ENCODE results near the gene PITX2. TPM values are rescaled to one million over a fixed set of nuclear protein-coding genes. Genes with fewer than 3 reads are reported as not detected.

Gene PITX2
- total RNA-seq, 4 donors from 2014 or later, result 0.49 TPM; not detected in 3

DNA sequence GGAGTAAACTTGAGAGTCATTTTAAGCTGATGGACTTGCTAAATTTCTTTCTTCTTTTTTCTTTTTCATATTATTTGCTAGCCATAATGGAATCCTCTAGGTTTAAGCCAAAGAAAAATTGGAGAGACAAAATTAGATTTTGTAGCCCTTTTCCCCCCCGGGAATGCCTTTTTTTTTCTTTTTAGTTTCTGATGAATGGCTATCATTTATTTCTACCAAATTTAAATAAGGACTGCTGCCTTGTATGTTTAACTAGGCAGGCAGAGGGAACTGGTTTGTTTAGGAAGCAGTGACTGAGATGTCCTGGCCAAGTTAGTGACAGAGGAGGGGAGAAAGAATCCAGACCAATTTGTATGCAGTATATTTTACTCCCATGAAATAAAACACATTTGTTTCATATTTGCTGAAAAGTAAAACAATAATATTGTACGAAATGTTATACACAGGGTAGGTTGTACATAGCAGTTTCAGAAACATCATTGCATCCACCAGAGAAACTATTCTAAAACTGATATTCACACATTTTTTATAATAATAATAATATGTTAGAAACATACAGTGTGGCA, 5.7 kb downstream of the PITX2 start:
- TF ChIP-seq, protein P1, sequence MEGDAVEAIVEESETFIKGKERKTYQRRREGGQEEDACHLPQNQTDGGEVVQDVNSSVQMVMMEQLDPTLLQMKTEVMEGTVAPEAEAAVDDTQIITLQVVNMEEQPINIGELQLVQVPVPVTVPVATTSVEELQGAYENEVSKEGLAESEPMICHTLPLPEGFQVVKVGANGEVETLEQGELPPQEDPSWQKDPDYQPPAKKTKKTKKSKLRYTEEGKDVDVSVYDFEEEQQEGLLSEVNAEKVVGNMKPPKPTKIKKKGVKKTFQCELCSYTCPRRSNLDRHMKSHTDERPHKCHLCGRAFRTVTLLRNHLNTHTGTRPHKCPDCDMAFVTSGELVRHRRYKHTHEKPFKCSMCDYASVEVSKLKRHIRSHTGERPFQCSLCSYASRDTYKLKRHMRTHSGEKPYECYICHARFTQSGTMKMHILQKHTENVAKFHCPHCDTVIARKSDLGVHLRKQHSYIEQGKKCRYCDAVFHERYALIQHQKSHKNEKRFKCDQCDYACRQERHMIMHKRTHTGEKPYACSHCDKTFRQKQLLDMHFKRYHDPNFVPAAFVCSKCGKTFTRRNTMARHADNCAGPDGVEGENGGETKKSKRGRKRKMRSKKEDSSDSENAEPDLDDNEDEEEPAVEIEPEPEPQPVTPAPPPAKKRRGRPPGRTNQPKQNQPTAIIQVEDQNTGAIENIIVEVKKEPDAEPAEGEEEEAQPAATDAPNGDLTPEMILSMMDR (IDR thresholded peaks at IDR 0.05; ENCODE audit: low read depth), result no peak

DNA sequence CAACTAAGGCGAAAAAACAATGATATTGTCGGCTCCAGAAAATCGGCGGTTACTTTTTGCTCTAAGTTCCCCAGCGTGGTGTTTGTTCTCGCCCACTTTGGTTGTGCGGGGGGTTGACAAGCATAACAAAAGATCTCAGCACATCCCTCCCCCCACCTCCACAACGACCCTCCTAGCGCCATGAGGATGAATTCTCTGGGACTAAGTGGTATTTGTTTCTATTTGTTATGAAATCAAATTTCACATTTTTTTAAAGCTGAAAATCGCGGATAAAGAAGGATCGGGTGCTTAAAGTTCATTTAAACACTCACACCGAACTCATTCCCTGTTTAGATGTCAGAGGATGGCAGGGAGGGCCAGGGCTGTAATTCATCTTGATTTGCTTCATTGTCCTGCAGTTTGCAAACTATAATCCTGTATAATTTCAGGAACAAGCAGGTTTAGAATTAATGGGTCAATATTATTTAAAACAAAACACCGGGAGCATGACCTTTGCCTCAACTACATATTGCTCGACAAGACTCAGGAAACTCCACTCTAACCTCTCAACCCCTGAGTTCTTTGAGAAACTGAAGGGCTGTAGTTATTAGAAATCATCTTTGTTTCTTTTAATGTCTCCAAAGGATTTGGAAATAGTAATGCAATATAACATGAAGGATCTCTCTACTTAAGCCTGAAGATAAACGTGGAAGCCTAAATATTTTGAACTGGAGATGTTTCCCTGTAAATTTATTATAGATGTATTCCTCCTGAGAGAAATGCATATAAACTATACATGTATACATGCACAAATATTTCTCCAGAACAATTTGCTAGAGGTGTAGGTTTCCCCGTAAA, 6.4 kb downstream of the PITX2 start:
- TF ChIP-seq, protein P1 (IDR thresholded peaks at IDR 0.05; ENCODE audit: low read depth), result no peak

DNA sequence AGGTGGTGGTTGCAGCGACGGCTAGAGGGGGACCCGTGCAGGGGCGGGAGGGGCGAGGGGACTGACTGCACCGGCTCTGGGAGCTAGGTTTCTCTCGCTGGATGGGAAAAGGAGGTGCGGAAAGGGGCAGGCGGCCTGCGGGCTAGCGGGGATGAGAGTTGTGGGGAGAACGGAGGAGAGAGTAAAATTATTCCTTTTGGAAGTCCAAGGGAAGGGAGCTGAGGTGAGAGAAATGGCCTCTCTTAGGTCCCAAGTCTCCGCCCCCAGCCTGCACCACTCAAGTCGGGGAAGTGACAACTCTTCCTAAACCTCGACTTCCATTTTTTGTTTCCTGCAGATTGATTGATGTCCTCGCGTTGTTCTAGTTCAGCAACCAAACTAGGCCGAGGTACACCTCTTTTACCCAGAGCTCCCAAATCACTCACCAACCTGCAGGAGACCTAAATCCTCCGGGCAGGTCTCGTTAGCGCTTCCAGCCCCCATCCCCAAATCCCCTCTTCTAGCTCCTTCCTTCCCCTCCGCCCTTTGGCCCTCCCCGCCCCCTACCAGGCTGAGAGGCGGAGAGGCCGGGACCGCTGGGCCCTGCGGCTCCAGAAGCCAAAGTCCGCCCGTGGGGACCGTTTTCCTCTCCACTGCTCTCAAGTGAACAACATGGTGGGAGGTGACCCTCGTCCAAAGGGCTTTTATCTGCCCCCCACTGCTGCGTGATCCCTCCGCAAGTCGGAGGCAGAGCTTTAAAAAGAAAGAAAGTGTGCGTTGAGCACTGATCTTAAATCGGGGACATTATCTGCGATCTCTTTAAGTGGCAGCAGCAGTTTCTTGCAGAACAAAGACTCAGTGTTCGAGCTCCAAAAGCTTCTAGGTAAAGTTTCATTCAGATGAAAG, 7.3 kb downstream of the PITX2 start:
- TF ChIP-seq, protein P1 (IDR thresholded peaks at IDR 0.05; ENCODE audit: low read depth), result no peak

DNA sequence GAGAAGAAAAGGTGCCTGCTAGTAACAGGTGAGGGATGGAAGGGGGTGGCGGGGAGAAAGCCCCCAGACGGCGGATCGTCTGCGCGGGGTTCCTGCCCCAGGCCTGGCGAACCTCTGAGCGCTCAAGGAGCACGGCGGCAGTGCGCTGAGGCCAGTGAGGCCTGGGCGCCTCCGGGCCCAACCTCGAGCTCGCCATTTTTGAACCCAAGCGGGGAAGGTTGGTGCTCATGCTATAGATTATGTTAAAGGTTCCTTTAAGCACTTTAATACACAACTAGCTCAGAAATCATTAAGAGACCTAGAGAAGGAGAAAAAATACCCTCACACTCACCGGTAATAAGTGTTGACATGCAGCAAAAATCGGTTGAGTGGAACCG, 7.9 kb downstream of the PITX2 start:
- TF ChIP-seq, protein P1 (IDR thresholded peaks at IDR 0.05; ENCODE audit: low read depth), result no peak

DNA sequence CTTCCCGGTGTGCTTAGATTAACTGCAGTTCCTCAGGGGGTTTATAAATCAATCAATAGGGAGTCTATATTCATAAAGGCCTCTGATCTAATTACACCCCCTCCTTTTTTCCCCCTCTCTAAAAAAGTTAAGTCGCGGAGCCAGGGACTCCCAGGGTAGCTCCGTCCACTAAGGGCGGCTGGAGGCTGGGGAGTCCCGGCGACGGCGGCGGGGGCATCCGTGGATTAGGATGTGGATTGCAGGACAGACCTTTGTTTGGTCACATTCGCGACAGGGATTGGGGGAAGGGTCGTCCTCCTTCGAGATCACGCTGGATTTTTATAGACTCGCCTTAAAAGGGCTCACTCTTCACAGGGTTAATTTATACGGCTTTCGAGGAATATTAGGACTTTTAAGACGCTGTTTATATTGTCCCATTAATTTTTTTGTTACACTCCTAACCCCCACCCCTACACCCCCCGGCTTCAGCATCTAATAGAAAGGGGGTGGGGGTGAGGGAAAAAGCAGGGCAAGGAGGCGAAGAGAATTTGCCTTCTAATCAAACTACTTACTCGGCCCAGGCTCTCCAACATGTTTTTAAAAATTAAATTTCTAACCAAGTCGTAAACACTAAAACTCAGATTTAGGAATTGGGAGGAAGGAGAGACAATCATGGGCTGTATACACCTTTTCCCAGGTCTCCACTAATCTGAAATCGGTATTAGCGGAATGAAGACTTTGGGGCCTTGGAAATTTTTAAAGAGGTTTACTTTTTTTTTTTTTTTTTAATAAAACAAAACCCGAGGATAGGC, 8.5 kb downstream of the PITX2 start:
- TF ChIP-seq, protein P1 (IDR thresholded peaks at IDR 0.05; ENCODE audit: low read depth), result no peak

DNA sequence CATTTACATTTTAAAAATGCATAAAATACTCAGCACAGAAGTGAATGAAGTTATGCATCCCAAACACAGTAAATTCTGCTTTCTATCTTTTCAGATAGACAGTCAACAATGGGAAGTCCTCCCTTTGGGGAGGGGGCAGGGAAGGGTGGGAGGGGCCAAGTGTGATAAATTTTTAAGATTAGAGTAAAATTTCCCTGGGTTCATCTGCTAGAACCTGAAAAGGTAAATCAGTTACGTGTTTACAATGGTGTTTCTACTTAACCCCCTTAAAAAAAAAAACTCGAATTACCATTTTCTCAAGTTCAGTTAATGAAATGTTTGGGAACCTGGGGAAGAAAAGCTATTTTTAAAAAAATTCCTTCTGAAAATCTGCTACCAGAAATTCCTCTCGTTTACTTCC, 9.1 kb downstream of the PITX2 start:
- TF ChIP-seq, protein P1 (IDR thresholded peaks at IDR 0.05; ENCODE audit: low read depth), result no peak

Measured in subcutaneous adipose tissue (tissue), 4 donors.